GM12865 (cell line): ENCODE measurements around the gene RPS14.
"Not testable (repeated sequence)": the region's sequence is repeated elsewhere in the genome, so short reads cannot be mapped to it uniquely, and the experiment has no call there.

ENCODE experiments used
- DNase-seq: peaks from one replicate; pipeline ENCODE4 v3.0.0; 2010; ENCODE audit warnings: low read depth
- H3K4me3 ChIP-seq: 2 replicates; pipeline ENCODE4 v1.5.1; 2011; ENCODE audit warnings: mild to moderate bottlenecking, low read depth, low read length, control low read depth
- CTCF ChIP-seq: IDR thresholded peaks from 2 replicates; pipeline ENCODE4 v1.5.1; 2011; ENCODE audit warnings: low read length, control low read depth, low read depth, inconsistent platforms; ENCODE audit not compliant: insufficient read depth; ENCODE audit errors: missing control alignments

Gene RPS14

GRCh38 chr5:150481972-150482406 is 32.5 kb upstream of the RPS14 start:
- no peak for TF ChIP-seq CTCF
- no peak for DNase-seq
- no peak overlapping the region for H3K4me3 ChIP-seq

- TF ChIP-seq CTCF, result no peak
- H3K4me3 ChIP-seq, result no peak overlapping the region
- DNase-seq, result no peak
Measured at GRCh38 chr5:150481708-150481965, 32.1 kb upstream of the RPS14 start.

GRCh38 chr5:150479416-150479815 is 29.9 kb upstream of the RPS14 start:
- TF ChIP-seq CTCF, result no peak
- H3K4me3 ChIP-seq, result no peak overlapping the region
- no peak for DNase-seq

GRCh38 chr5:150476568-150476967 is 27.0 kb upstream of the RPS14 start:
- H3K4me3 ChIP-seq, DNase-seq: not testable (repeated sequence)

- no peak for TF ChIP-seq CTCF
- no peak for DNase-seq
- no peak overlapping the region for H3K4me3 ChIP-seq
Measured at GRCh38 chr5:150473673-150474358, 24.3 kb upstream of the RPS14 start.

GRCh38 chr5:150469718-150470469 is 20.4 kb upstream of the RPS14 start:
- DNase-seq, result no peak
- no peak overlapping the region for H3K4me3 ChIP-seq
- TF ChIP-seq CTCF, result no peak

- no peak overlapping the region for H3K4me3 ChIP-seq
- TF ChIP-seq CTCF, result no peak
- no peak for DNase-seq
Measured at GRCh38 chr5:150468206-150468605, 18.7 kb upstream of the RPS14 start.
